Natural killer cell (primary cell): ENCODE results near the gene C16orf74. TPM values are rescaled to one million over a fixed set of nuclear protein-coding genes. Genes with fewer than 3 reads are reported as not detected.

Experiments
- ATAC-seq, 3 donors: fragments of 150-1000 bp in 2 of 3; fragments of 200-7000 bp in 1 of 3; cut with Tn5 transposase; 1 replicate in 1 of 3; 2 replicates in 2 of 3; pipeline ENCODE4 v1.10.0; 2021; ENCODE audit warnings: mild to moderate bottlenecking in 2 of 3, moderate library complexity in 2 of 3
- DNase-seq, 2 donors: peaks; one replicate each; pipeline versions ENCODE4 v3.0.0 to v3.0.0-alpha.2; 2013 to 2021; ENCODE audit warnings: mixed read lengths in 1 of 2
- H3K27ac ChIP-seq: one replicate; pipeline ENCODE4 v1.5.1; 2013; ENCODE audit warnings: mild to moderate bottlenecking, low read length
- H3K27me3 ChIP-seq: one replicate; pipeline ENCODE4 v1.6.1; 2013; ENCODE audit warnings: low read length; ENCODE audit not compliant: control insufficient read depth, insufficient read depth
- H3K36me3 ChIP-seq: one replicate; pipeline ENCODE4 v1.6.1; 2013; ENCODE audit warnings: low read length; ENCODE audit not compliant: control insufficient read depth, insufficient read depth
- H3K4me1 ChIP-seq: one replicate; pipeline ENCODE4 v1.6.1; 2013; ENCODE audit warnings: low read length; ENCODE audit not compliant: control insufficient read depth, insufficient read depth
- H3K4me3 ChIP-seq: one replicate; pipeline ENCODE4 v1.5.1; 2013; ENCODE audit warnings: low read length
- H3K9me3 ChIP-seq: one replicate; pipeline ENCODE4 v1.6.1; 2013; ENCODE audit warnings: low read length; ENCODE audit not compliant: control insufficient read depth, insufficient read depth
- H3K27ac Mint-ChIP-seq, 2 donors: one replicate each; pipeline ENCODE4 v1.8.0; 2022; ENCODE audit warnings: mild to moderate bottlenecking in 2 of 2, mixed read lengths in 2 of 2, moderate library complexity in 1 of 2
- H3K27me3 Mint-ChIP-seq, 2 donors: one replicate each; pipeline ENCODE4 v1.8.0; 2022; ENCODE audit warnings: low read depth in 2 of 2, mixed read lengths in 2 of 2
- H3K36me3 Mint-ChIP-seq: one replicate; pipeline ENCODE4 v1.8.0; 2022; ENCODE audit warnings: mixed read lengths
- H3K4me1 Mint-ChIP-seq, 2 donors: one replicate each; pipeline ENCODE4 v1.8.0; 2022; ENCODE audit warnings: mixed read lengths in 2 of 2
- H3K4me3 Mint-ChIP-seq: one replicate; pipeline ENCODE4 v1.8.0; 2022; ENCODE audit warnings: mild to moderate bottlenecking, moderate library complexity, mixed read lengths
- H3K9me3 Mint-ChIP-seq, 2 donors: one replicate each; pipeline ENCODE4 v1.8.0; 2022; ENCODE audit warnings: mixed read lengths in 2 of 2
- CTCF ChIP-seq: fragments of 200-600 bp; IDR thresholded peaks from one replicate; pipeline ENCODE4 v1.8.0; 2022; ENCODE audit warnings: antibody characterized with exemption
- WGBS: methylation state at CpG from one replicate; pipeline ENCODE4 v1.1.7; 2013; ENCODE audit warnings: missing lambda C conversion rate; ENCODE audit not compliant: insufficient coverage; 5-methylcytosine and 5-hydroxymethylcytosine counted together
- intact Hi-C: fragments of 100-400 bp; cut with micrococcal nuclease; formaldehyde crosslinking; loops from one replicate; pipeline ENCODE4 v1.14.2; 2022
- total RNA-seq, 4 donors: library from RNA; stranded (reverse); fragments of 120-200 nt in 1 of 4; gene quantifications; one replicate each; pipeline versions ENCODE4 v1.2.3 to v1.2.4, GENCODE V29; 2013 to 2022

C16orf74 gene
- total RNA-seq, 3 donors from 2014 or later (not counting 1 experiment from before 2014, with no cell fraction given): 0.71 to 2.2 (median 1.8) TPM

DNA sequence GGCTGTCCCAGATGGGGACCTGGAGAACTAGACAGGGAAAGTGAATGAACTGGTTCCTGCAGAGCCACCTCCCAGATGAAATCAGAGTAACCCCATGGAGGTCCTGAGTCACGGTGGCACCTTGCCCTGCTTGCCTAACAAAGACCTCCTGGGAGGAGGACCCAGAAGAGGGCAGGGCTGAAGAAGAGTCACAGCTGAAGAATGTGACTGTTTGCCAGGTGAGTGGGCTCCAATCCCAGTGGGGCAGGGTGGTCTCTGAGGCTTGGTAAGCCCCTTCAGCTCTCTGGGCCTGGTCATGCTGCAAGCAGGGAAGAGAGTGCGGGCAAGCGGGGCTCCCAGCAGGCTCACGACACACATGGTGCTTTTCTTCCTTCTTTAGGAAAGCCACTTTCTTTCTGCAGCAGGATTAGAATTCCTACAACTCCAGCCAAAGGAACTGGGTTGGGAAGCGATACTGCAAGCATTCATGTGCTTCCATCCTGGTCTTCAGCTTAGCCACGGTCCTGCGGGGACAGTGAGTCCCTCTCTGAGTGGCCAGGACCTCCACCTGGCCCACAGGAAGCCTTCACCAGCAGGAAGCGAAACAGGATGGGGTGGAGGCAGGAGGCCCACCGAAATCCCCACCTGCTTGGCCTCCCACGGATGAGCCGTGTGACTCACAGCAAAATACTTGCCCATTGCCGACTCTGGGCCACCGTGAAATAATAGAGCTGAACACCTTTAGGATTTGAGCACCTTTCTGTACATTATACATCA, 4.3 kb downstream of the C16orf74 start:
- no peak for ATAC-seq
- Mint-ChIP-seq H3K9me3 (no peaks in the 10 kb centered on the region), H3K27ac (no peak overlapping the region), H3K36me3 (no peaks in the 10 kb centered on the region), H3K4me1 (peaks cover 6 to 7% of the 10 kb centered on the region in 2 donors), H3K4me3 (no peak overlapping the region), H3K27me3 (peaks cover 7 to 10% of the 10 kb centered on the region in 2 donors)
- WGBS: 53% methylated on average over 13 of the region's 13 CpGs
- no peak for DNase-seq
- peaks cover 16% of the 10 kb centered on the region for H3K27me3 ChIP-seq
- H3K4me1 ChIP-seq: peaks cover 21% of the 10 kb centered on the region
- H3K4me3 ChIP-seq: no peak overlapping the region
- H3K36me3 ChIP-seq: no peaks in the 10 kb centered on the region
- intact Hi-C loops: no loop called here
- H3K27ac ChIP-seq: no peak overlapping the region
- H3K9me3 ChIP-seq: no peaks in the 10 kb centered on the region
- no peak for TF ChIP-seq CTCF

- H3K4me1 Mint-ChIP-seq: peaks cover 16 to 18% of the 10 kb centered on the region in 2 donors
- peaks cover 0 to 9% of the 10 kb centered on the region in 2 donors for H3K27me3 Mint-ChIP-seq
- intact Hi-C loops: no loop called here
- no peaks in the 10 kb centered on the region for H3K9me3 ChIP-seq
- no peak overlapping the region for H3K4me3 ChIP-seq
- H3K36me3 ChIP-seq: no peaks in the 10 kb centered on the region
- H3K27ac Mint-ChIP-seq: no peak overlapping the region
- DNase-seq: no peak
- no peak for ATAC-seq
- 81% methylated on average over 10 of the region's 13 CpGs for WGBS
- no peaks in the 10 kb centered on the region for H3K27me3 ChIP-seq
- peaks cover 27% of the 10 kb centered on the region for H3K4me1 ChIP-seq
- no peak overlapping the region for H3K4me3 Mint-ChIP-seq
- H3K36me3 Mint-ChIP-seq: no peaks in the 10 kb centered on the region
- TF ChIP-seq CTCF: no peak
- H3K9me3 Mint-ChIP-seq: no peaks in the 10 kb centered on the region
- H3K27ac ChIP-seq: no peak overlapping the region
These were observed 11.8 kb downstream of the C16orf74 start for GRCh38 chr16:85738923-85739715.

DNA sequence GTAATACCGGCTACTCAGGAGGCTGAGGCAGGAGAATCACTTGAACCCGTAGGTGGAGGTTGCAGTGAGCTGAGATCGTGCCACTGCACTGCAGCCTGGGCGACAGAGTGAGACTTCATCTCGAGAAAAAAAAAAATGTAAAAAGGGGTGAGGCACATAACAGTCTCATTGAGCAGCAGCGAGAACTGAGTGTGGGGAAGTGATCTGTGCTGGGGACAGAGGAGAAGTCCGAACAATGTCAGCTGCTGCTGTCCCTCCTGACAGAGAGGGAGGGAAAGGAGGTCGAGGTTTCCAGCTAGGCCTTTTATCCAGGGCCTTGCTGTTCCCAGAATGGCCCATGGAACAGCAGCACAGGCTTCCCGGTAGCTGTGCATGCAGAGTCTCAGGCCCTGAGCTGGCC, 14.0 kb downstream of the C16orf74 start:
- H3K27ac ChIP-seq: no peak overlapping the region
- no peak overlapping the region for H3K4me3 ChIP-seq
- no peaks in the 10 kb centered on the region for H3K27me3 ChIP-seq
- ATAC-seq: no peak
- intact Hi-C loops: no loop called here
- DNase-seq: no peak
- Mint-ChIP-seq H3K36me3 (no peaks in the 10 kb centered on the region), H3K27ac (no peak overlapping the region), H3K4me3 (no peak overlapping the region), H3K9me3 (no peaks in the 10 kb centered on the region), H3K4me1 (peaks cover 16 to 18% of the 10 kb centered on the region in 2 donors), H3K27me3 (peaks cover 0 to 9% of the 10 kb centered on the region in 2 donors)
- H3K9me3 ChIP-seq: no peaks in the 10 kb centered on the region
- no peak for TF ChIP-seq CTCF
- WGBS: 81% methylated on average over 9 of the region's 9 CpGs
- peaks cover 34% of the 10 kb centered on the region for H3K4me1 ChIP-seq
- no peaks in the 10 kb centered on the region for H3K36me3 ChIP-seq
